22Rv1 (cell line): ENCODE data around the gene SEPTIN5.

Experiments
- CTCF ChIP-seq: fragments of 450-650 bp; IDR thresholded peaks from 2 replicates; pipeline ENCODE4 v1.5.1; 2017; ENCODE audit warnings: mild to moderate bottlenecking
- ZFX ChIP-seq: fragments of 450-650 bp; IDR thresholded peaks from 2 replicates; pipeline ENCODE4 v1.6.1; 2017; ENCODE audit warnings: antibody characterized with exemption, borderline replicate concordance

GRCh38 chr22:19665784-19666672 lies 48.3 kb upstream of the SEPTIN5 start:
- TF ChIP-seq CTCF = no peak
- no peak for TF ChIP-seq ZFX
